ENCODE measurements around the gene PLEK. TPM values are rescaled to one million over a fixed set of nuclear protein-coding genes. Genes with fewer than 3 reads are reported as not detected.
A peak's percentile ranks its signal among the peaks of the same experiment; 100 is the strongest.
"Not testable (repeated sequence)": the region's sequence is repeated elsewhere in the genome, so short reads cannot be mapped to it uniquely, and the experiment has no call there.

Gene PLEK
- polyA plus RNA-seq, 12 donors = 4.1 to 14.0 (median 5.3) TPM; not detected in 2

DNA sequence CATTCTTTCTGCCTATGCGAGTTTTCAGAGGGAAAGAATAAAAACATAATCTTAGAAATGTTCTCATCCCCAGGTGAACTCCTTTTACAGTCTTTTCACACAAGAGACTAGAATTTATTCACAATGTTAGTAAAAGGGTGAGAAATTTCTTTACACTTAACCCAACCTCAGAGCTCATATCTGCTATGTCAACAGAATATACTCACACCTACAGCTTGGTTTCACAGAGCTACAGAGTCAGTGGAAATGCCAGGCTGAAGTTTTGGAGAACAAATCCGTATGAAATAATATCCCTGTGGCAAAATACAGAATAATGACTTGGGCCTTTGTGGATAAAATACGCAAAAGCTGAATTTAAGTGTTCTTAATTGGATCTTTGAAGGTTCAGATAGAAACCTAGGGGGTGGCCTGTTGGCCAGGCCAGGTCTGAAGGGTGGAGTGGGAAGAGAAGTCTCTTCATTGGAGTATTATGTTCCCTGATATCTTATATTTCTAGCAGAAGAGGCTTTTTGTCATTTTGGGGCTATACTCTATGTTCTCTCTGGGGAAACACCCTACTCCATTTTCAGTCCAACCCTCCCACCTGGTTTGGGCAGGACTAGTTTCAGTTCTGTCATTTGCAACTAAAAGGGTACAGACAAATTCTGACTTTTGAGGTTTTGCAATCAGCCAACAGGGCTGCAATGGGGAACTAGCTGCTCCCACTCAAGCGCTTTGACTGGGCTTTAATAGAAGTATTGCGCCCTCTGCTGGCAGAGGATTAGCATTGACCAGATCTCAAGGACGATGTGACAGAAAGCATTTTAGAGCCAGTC is 76.3 kb downstream of the PLEK start:
- peak; percentile 89 for DNase-seq

DNA sequence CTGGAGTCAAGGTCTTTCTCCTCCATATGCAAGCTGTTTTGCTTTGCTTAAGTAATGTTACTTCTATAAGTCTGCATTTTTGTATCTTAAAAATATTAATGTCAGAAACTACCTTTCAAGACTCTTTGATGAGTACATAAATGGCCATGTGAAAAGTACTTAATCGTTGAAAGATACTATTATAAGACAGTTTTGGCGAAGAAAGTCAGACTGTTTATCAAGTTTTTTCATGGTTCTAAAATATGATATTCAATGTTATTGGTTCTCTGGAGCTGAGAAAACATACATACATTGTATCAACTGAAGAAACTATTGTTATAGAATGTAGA is 76.9 kb downstream of the PLEK start:
- no peak for DNase-seq

DNA sequence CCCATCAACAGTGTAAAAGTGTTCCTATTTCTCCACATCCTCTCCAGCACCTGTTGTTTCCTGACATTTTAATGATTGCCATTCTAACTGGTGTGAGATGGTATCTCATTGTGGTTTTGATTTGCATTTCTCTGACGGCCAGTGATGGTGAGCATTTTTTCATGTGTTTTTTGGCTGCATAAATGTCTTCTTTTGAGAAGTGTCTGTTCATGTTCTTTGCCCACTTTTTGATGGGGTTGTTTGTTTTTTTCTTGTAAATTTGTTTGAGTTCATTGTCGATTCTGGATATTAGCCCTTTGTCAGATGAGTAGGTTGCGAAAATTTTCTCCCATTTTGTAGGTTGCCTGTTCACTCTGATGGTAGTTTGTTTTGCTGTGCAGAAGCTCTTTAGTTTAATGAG is 81.3 kb downstream of the PLEK start:
- DNase-seq = not testable (repeated sequence)

Other genes with a start within 250 kb of the PLEK start
- gene PNO1, start 207.4 kb upstream of the PLEK start, polyA plus RNA-seq (ENCODE audit: insufficient read length in 12 of 12) = 10 to 100 TPM in 11 of 12 donors, not detected in 1; 11.0 to 18.5 (median 16.2) TPM
- 100 to 1,000 TPM in 1 of 12 donors, 10 to 100 TPM in 11; 43.6 to 899 (median 55.4) TPM for gene PPP3R1, start 112.8 kb upstream of the PLEK start, polyA plus RNA-seq (ENCODE audit: insufficient read length in 12 of 12)
- 10 to 100 TPM in 11 of 12 donors, not detected in 1; 19.6 to 33.4 (median 23.8) TPM for gene CNRIP1, start 45.3 kb upstream of the PLEK start, polyA plus RNA-seq (ENCODE audit: insufficient read length in 12 of 12)
- gene FBXO48, start 102.0 kb downstream of the PLEK start, polyA plus RNA-seq (ENCODE audit: insufficient read length in 12 of 12) = 1 to 10 TPM in 10 of 12 donors, not detected in 2; 1.3 to 2.7 (median 1.9) TPM
- 1 to 10 TPM in 10 of 12 donors, not detected in 2; 1.3 to 3.5 (median 2.0) TPM for gene APLF, start 102.3 kb downstream of the PLEK start, polyA plus RNA-seq (ENCODE audit: insufficient read length in 12 of 12)